MV-4-11 (cell line): ENCODE data around the gene LHX3.
A peak's percentile ranks its signal among the peaks of the same experiment; 100 is the strongest.

Source experiments
- DNase-seq: peaks from one replicate; lab custom pipeline; 2025; lab: John Stamatoyannopoulos, UW

LHX3 gene

GRCh38 chr9:136226680-136227407 is 21.9 kb upstream of the LHX3 start:
- DNase-seq: no peak

- DNase-seq: peak; percentile 45
These were observed 21.1 kb upstream of the LHX3 start for GRCh38 chr9:136225748-136226679.

DNA sequence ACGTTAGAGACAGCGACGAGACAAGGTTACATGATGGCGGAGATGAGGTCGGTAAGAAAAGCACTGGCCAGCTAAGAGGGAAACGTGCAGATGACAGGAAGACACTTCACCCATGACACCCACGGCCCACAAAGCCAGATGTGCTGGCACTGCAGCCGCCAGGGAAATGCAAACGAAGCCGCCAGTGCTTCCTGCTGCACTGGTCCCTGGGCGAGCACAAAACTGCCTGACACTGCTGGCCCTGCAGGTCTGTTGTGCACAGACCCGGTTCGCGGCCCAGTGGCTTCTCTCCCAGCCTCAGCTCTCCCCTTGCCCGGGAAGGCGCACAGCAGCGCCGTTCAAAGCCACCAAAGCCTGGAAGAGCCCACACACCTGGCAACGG is 20.4 kb upstream of the LHX3 start:
- peak; percentile 45 for DNase-seq

DNA sequence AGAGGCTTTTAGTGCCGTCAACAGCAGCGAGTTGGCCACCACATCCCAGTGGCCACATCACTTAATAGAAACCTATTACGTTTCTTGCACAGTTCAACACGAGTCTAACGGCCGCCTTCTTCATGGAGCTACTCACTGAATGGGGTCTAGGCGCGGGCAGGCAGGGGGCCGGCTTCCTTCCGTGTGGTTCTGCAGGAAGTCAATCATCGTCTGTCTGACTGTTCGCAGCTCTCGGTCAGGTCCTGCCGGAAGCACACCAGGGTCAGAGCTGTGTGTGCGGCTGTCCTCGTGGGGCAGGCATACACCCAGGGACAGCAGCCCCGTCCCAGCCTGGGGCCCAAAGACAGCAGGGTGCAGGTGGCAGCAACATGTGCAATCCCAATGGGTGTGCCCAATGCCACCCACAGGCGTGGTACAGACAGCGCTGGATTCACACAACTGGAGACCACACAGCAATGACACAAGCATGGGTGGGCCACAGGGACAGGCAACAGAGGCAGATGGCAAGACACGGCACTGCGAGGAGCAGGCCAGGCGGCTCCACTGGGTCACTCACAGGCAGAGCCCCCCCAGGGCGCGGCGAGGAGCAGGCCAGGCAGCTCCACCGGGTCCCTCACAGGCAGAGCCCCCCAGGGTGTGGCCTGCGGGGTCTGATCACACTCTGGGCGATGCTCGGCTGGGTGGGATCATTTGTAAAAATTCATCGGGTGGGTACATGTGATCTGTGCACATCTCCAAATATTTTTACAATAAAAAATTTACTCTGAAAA is 19.1 kb upstream of the LHX3 start:
- no peak for DNase-seq

DNA sequence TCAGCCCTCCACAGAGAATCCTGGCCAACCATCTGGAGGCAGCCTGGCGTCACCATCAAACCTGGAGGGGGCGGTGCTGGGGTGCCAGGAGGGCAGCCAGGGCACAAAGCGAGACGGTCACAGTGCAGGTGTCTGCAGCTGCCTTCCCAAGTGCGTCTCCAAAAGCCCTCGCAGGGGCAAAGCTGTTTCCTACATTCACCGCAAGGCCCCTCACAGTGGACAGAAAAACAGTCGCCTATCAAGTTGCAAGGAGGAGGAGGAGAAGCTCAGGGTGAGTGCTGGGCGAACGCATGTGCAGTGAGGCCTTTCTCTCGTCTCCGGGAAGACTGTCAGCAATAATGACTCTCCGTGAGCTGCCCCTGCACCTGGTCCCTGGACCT is 18.0 kb upstream of the LHX3 start:
- no peak for DNase-seq

GRCh38 chr9:136222166-136222905 is 17.4 kb upstream of the LHX3 start:
- no peak for DNase-seq

DNA sequence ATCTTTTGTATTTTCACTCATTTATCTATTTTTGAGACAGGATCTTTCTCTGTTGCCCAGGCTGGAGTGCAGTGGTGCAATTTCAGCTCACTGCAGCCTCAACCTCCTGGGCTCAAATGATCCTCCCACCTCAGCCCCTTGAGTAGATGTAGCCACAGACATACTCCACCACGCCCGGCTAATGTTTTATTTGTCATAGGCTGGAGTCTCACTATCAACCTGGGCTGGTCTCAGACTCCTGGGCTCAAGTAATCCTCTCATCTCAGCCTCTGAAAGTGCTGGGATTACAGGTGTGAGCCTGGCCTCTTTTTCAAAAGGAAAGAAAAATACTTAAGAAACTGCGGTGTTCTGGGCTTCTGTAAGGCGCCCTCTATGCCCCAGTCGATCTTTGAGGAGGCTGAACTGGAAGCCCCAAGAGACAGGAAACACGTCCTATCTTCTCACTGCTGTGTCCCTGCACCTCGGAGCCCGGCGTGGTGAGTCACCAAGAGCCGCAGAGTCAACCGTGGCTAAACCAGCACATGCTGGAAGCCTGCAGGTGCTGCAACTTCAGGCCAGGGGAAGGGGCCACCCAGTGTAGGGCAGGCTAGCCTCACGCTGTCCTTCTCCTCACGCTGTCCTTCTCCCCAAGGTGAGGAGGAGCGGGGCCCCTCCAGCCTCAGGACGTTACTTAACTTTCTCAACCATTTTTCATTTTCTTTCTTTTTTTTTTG is 15.2 kb upstream of the LHX3 start:
- peak; percentile 85 for DNase-seq

DNA sequence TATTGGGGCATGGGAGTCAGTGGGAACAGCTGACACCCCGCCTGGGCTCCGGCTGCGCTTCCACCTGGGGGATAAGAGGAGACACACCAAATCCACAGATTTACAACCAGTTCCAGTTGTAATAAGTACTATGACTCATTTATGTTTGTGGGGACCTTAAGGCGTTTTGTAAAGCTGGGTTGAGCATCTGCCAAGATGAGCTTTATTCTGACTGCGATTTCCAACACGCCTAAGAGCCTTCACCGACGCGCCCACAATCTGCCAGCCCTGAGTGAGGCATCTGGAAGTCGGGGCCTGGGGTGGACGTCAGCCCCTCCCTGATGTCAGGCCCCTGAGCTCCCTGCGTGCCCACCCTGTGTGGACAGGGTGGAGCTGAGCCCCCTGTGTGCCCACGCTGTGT is 14.3 kb upstream of the LHX3 start:
- DNase-seq: peak; percentile 41

GRCh38 chr9:136218673-136219072 is 13.7 kb upstream of the LHX3 start:
- no peak for DNase-seq

DNA sequence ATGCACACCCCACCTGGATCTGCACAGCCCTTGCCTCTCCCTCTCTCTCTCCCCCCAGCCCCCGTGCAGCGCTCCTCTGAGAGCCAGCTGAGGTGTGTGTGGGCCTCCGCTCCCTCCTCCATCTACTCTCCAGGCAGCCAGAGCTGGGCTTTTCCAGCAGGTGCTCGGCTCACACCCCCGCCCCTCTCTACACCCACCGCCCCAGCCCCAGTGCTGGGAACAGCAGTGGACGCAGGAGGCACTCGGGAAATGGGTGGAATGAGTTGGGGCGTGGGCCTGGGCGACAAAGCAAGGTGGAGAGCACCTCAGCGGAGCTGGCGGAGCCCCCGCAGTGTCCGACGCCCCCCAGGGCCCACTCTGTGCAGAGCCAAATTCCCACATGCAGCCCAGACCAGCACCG is 13.3 kb upstream of the LHX3 start:
- DNase-seq: no peak

DNA sequence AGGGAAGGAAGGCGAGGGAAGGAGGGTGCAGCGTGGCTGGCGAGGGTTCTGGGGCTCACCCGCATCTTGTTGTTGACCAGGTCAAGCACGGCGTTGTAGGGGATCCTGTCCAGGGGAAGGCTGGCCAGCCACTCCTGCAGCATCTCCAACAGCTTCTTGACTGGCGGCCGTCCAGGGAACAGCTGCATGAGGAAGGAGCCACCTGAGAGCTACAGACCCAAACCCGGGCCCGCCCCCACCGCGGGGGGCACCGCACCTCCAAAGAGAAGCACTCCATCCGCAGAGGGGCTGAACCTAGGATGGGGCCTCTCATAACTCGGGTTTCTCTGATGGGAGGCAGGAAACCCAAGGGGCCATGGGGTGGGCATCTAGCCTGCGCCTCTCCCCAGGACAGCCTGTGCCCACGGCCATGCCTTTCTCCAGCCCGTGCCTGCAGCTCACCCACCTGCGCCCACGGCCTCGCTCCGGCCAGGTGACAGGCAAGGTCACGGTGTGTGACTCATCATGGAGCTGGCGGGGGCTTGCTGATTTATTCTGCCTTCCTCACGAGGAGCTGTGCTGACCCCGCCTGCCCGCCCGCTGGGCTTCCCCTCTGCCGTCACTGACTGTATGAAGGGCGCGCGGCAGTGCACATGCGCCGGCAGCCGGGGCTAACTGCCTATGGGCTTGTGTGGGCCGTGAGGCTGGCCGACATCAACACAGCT is 11.8 kb upstream of the LHX3 start:
- no peak for DNase-seq

DNA sequence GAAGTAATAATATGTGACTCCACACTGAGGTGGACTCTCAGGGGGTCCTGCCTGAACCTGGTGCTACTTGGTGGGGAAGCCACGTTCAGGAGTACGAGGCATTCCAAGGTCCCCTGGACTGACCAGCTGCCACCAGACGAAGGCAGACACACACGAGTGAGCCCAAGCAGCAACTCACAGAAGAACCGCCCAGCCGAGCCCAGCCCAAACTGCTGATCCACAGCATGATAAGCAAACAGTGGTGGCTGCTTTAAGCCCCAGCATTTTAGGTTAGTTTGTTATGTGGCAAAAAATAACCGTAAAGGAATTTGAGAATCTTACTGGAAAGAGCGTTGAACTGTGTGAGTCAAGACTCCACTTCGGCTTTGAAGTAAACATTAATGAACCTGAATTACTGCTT is 8.8 kb upstream of the LHX3 start:
- no peak for DNase-seq

DNA sequence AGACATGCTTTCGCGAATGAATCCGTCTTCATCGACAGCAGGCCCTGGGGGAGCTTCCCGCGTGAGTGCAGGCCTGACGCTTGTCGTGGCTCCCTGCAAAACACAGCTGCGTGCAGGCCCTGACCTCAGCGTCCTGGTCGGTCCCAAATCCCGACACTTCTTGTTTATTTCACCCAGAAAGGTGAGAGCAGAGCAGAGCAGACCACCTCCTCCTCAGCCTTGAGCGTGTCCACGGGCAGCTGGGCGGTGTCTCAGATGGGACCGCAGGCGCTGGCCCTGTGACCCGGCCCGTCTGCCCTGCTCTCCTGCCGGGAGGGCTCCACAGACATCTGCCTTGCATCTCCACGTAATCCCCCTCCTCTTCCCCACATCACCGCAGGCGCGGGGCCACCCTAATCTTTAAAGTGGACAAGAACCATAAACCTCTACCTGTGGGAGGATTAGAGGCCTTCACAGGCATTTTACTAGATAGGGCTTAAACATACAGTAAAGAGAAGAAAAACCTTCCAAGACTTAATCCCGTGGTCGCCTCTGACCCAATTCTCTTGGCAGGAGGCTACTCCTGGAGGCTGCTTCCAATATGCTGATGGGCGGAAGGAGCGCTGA is 7.5 kb upstream of the LHX3 start:
- DNase-seq: no peak

DNA sequence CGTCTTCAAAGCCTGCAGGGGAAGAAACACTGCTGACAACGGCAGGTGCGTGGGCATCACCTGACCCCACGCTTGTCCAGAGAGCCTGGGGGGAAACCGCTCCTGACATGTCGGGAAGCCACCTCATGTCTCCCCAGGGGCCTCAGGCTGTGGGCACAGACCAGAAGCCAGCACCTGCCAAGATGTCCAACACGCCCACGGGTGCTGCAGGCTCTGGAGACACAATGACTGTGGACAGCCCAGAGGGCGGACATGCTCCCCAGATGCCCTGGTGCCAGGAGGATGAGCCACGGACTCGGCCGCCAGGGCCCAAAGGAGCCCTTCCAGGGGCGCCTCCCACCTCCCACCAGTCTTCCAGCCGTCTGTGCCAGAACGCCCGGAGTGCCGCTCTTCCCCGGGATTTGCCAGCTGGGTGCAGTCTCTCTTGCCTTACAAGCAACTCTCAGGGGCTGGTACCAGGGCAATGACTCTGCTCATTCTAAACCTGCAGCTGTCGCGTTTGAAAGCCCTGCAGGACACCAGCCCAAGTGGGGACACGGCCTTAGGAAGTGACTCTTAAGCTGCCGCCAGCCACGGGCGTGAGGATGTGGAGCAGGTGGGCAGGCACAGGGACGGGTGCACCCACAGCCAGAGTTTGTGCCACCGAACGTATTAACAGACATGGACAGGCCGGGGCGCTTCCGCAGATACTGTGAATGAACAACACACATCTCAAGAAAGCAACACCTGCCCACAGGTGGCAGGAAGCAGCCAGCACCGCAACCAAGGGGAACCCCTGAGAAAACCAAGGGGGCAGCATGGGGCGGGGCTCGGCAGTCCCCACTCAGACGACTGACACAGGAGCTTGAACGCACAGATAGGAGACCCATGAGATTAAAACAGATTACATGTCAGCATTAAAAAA is 6.8 kb upstream of the LHX3 start:
- DNase-seq: no peak

- DNase-seq: no peak
These were observed 6.1 kb upstream of the LHX3 start for GRCh38 chr9:136211006-136211405.

- no peak for DNase-seq
These were observed 5.3 kb upstream of the LHX3 start for GRCh38 chr9:136210276-136210675.

DNA sequence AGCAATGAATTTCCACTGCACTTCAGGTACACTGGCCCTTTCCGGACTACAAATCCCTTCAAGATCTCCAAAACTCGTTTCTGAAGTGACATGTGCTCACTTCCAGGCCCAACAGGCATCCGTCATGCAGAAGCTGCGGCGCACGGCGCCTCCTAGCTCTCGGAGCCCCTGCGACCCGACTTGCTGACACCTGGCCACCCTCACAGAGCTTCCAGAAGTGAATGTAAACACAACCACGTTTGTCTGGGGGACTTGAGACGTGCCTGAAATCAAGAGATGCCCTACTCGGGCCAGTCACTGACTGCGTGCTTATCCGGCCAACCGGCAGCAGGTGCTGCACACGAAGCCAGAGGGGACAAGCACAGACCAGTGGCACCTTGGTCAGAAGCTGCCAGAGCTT is 4.9 kb upstream of the LHX3 start:
- no peak for DNase-seq

DNA sequence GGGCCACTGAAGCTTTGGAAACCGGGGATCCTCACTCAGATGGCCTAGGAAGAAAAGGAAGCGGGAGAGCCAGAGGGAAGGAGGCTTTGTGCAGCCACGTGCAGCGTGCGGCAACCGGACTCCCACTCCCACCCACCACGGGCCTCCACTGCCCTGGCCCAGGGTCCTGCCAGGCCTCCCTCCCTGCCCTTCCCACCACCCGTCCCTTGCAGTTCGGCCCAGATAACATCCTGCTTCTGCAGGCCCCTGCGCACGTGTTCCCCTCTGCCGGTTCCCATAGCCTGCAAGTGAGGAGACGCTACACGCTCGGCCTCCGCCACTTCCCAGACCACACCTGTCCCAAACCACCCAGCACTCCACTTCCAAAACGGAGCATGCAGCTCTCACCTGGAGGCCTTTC is 4.3 kb upstream of the LHX3 start:
- DNase-seq: no peak

DNA sequence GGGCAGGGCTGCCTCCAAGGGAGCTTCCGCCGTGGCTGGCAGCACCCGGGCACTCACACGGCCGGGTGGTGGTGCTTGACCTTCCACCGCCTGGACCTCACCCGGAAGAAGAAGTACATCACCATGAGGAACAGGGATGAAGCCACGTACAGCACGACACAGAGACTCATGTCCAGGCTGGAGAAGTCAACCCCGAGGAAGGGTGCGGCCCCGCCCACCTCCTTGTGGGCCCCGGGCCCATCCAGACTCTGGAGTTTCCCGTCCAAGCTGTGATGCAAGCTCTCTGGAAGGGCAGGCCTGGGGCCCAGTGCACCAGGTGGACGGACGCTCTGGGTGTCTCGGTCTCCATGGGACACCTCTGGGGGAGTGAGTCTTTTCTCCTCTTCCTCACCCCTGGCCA is 3.7 kb upstream of the LHX3 start:
- no peak for DNase-seq
